Activated T-helper 17 cell treated with anti-CD3 and anti-CD28 coated beads, Interleukin-2, amount 50 U/mL, for 72 hours (primary cell): Measurements from ENCODE around the gene GRIK5. TPM values are rescaled to one million over a fixed set of nuclear protein-coding genes. Genes with fewer than 3 reads are reported as not detected.
"Not testable (repeated sequence)": the region's sequence is repeated elsewhere in the genome, so short reads cannot be mapped to it uniquely, and the experiment has no call there.

Source experiments
- ATAC-seq: fragments of 150-1000 bp; cut with Tn5 transposase; replicated peaks from 2 replicates; pipeline ENCODE4 v1.10.0; 2021; ENCODE audit warnings: mild to moderate bottlenecking, moderate library complexity
- H3K27ac Mint-ChIP-seq: one replicate; pipeline ENCODE4 v1.8.0; 2022; ENCODE audit warnings: mixed read lengths
- H3K27me3 Mint-ChIP-seq: one replicate; pipeline ENCODE4 v1.8.0; 2022; ENCODE audit warnings: mixed read lengths
- H3K36me3 Mint-ChIP-seq: one replicate; pipeline ENCODE4 v1.8.0; 2022; ENCODE audit warnings: low read depth, mild to moderate bottlenecking, mixed read lengths
- H3K4me1 Mint-ChIP-seq: one replicate; pipeline ENCODE4 v1.8.0; 2022; ENCODE audit warnings: mixed read lengths
- H3K4me3 Mint-ChIP-seq: one replicate; pipeline ENCODE4 v1.8.0; 2022; ENCODE audit warnings: mild to moderate bottlenecking, mixed read lengths
- H3K9me3 Mint-ChIP-seq: one replicate; pipeline ENCODE4 v1.8.0; 2022; ENCODE audit warnings: mixed read lengths
- total RNA-seq, 2 donors: library from RNA; stranded (reverse); gene quantifications; one replicate each; pipeline ENCODE4 v1.2.3, GENCODE V29; 2022

Gene GRIK5
- total RNA-seq, 2 donors from 2014 or later = 0.37 to 1.7 TPM

DNA sequence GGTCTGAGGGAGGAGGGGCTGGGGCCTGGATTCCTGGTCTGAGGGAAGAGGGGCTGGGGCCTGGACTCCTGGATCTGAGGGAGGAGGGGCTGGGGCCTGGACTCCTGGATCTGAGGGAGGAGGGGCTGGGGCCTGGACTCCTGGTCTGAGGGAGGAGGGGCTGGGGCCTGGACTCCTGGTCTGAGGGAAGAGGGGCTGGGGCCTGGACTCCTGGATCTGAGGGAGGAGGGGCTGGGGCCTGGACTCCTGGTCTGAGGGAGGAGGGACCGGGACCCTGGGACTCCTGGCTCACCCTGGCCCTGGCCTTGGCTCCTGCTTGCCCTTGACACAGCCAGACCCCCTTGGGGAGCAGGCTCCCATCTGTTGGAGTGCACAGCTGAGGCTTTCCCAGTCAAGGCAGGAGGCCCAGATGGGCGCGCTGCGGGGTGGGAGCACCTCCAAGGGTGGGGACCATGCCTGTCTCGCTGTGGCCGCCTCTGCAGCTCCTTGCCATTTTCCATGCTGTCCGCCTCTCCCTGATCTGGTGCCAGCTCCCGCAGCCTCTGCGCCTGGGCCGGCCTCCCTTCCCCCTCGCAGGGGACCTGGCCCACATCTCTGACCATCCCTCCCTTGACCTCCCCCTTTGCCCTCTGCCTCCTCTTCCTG is 78.0 kb downstream of the GRIK5 start:
- Mint-ChIP-seq H3K4me1 (peaks cover 23% of the 10 kb centered on the region), H3K27me3 (peaks cover 26% of the 10 kb centered on the region), H3K4me3 (peak overlapping the region; percentile 21)
- not testable (repeated sequence) for H3K36me3 Mint-ChIP-seq, H3K27ac Mint-ChIP-seq, ATAC-seq, H3K9me3 Mint-ChIP-seq

DNA sequence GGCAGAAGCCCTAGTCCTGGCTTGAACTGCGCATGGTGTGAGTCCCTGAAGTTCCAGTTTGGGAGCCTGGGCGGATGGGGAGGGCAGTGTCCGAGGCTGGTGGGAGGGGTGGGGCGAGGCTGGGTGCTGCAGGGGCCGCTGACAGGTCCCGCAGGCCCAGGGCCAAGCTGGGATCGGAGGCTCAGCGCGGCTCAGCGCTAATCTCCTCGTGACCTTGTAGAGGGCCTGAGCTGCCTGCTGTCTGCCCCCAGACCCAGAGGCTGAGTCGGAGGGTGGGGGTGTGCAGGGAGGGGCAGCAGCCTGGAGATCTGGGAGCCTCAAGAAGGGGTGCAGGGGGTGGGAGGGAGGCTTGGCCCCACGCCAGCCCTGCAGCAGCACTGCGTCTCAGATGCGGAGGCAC is 79.0 kb downstream of the GRIK5 start:
- Mint-ChIP-seq H3K4me1 (peaks cover 16% of the 10 kb centered on the region), H3K36me3 (no peaks in the 10 kb centered on the region), H3K9me3 (no peaks in the 10 kb centered on the region), H3K27ac (no peak overlapping the region), H3K27me3 (peaks cover 17% of the 10 kb centered on the region), H3K4me3 (no peak overlapping the region)
- no peak for ATAC-seq

DNA sequence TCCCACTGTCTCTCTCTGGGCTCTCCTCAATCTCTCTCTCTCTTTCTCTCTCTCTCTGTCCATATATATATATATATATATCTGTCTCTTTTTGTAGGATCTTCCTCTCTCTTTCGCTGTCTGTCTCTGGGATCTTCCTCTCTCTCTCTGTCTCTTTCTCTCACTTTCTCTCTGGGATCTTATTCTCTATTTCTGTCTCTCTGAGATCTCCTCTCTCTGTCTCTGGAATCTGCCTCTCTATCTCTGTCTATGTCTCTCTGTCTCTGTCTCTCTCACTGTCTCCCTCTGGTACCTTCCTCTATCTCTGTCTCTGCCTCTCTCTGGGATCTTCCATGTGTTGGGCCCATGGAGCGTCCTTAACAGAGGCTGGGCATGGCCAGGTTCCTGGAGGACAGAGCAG is 79.4 kb downstream of the GRIK5 start:
- ATAC-seq = no peak
- no peak overlapping the region for H3K27ac Mint-ChIP-seq
- peaks cover 16% of the 10 kb centered on the region for H3K4me1 Mint-ChIP-seq
- no peak overlapping the region for H3K4me3 Mint-ChIP-seq
- peaks cover 14% of the 10 kb centered on the region for H3K27me3 Mint-ChIP-seq
- H3K36me3 Mint-ChIP-seq = no peaks in the 10 kb centered on the region
- no peaks in the 10 kb centered on the region for H3K9me3 Mint-ChIP-seq

DNA sequence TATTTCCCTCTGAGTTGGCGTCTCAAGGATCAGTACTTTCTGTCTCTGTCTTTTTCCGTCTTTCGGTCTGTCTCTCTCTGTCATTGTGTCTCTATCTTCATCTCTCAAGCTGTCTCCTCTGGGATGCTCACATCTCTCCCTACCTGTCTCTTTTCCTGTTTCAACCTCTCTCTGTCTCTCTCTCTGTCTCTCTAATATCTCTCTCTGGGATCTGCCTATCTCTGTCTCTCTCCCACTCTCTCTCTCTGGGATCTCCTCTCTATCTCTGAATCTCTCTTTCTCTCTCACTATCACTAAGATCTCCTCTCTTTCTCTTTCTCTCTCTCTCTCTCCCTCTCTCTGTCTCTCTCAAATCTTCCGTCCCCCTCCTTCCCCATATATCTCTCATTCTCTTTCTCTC is 80.0 kb downstream of the GRIK5 start:
- H3K9me3 Mint-ChIP-seq = no peaks in the 10 kb centered on the region
- peaks cover 8% of the 10 kb centered on the region for H3K27me3 Mint-ChIP-seq
- H3K27ac Mint-ChIP-seq = no peak overlapping the region
- no peaks in the 10 kb centered on the region for H3K36me3 Mint-ChIP-seq
- H3K4me1 Mint-ChIP-seq = peaks cover 10% of the 10 kb centered on the region
- H3K4me3 Mint-ChIP-seq = no peak overlapping the region
- ATAC-seq = no peak

DNA sequence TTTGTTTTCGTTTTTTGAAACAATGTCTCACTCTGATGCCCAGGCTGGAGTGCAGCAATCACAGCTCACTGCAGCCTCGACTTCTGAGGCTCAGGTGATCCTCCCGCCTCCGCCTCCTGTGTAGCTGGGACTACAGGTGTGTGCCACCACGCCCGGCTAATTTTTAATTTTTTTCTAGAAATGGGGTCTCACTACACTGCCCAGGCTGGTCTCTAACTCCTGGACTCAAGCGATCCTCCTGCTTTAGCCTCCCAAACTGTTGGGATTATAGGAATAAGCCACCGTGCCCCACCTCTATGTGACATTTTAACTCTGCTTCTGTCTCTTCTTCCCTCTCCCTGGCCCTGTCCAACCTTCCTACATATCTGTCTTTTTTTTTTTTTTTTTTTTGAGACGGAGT is 81.1 kb downstream of the GRIK5 start:
- Mint-ChIP-seq H3K36me3 (no peaks in the 10 kb centered on the region), H3K4me3 (no peak overlapping the region), H3K27ac (no peak overlapping the region), H3K4me1 (peaks cover 10% of the 10 kb centered on the region), H3K9me3 (no peaks in the 10 kb centered on the region), H3K27me3 (peaks cover 5% of the 10 kb centered on the region)
- ATAC-seq = no peak

DNA sequence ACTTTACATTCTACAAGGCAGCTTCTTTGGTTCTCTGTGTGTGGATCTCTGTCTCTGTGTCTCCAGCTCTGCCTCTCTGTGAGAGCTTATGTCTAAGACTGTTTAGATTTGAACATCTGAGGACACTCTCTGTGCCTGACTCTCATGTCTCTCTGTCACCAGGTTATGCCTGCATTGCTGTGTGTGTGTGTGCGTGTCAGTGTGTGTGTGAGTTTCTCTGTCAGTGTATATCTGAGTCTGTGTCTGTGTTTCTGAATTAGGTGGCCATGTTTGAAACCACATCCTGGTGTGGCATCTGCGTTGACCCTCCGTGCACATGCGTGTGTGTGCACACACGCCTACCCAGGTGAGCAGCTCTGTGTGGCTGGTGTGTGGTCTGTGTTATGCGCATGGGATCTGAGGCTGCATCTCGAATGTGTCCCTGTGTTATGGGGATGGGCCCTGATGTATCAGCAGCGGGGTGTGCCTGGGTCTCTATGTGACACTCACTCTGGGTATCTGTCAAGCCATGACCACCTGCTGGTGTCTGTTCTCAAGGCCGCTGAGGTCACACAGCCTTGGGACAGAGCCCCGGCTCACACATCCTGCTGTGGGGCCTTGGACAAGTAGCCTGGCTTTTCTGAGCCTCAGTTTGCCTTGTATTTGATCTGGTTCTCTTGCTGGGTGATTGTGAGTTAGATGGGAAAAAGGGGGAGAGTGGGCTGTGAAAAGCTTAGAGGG is 82.7 kb downstream of the GRIK5 start:
- no peak for ATAC-seq
- H3K9me3 Mint-ChIP-seq = no peaks in the 10 kb centered on the region

DNA sequence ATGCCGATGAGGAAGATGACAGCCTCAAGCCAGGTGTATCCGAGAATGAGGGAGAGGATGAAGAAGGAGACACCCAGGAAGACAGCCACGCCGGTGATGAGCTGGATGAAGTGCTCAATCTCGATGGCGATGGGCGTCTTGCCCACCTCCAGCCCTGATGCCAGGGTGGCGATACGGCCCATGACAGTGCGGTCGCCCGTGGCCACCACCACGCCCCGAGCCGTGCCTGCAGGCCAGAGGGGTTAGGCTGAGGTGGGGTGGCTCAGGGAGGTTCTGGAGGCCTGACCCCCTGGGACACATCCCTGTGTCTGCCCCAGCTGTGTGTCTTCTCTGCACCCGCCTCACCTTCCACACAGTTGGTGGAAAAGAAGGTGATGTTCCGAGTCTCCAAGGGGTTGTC is 85.0 kb downstream of the GRIK5 start:
- Mint-ChIP-seq H3K27me3 (no peaks in the 10 kb centered on the region), H3K4me3 (no peak overlapping the region), H3K36me3 (no peaks in the 10 kb centered on the region), H3K9me3 (no peaks in the 10 kb centered on the region), H3K27ac (no peak overlapping the region), H3K4me1 (no peaks in the 10 kb centered on the region)
- no peak for ATAC-seq

More for the DNA sequence above, 82.7 kb downstream of the GRIK5 start:
- H3K36me3 Mint-ChIP-seq = no peaks in the 10 kb centered on the region
- peaks cover under 1% of the 10 kb centered on the region for H3K27me3 Mint-ChIP-seq
- H3K27ac Mint-ChIP-seq = peak overlapping the region; percentile 17
- peaks cover under 1% of the 10 kb centered on the region for H3K4me1 Mint-ChIP-seq
- no peak overlapping the region for H3K4me3 Mint-ChIP-seq

DNA sequence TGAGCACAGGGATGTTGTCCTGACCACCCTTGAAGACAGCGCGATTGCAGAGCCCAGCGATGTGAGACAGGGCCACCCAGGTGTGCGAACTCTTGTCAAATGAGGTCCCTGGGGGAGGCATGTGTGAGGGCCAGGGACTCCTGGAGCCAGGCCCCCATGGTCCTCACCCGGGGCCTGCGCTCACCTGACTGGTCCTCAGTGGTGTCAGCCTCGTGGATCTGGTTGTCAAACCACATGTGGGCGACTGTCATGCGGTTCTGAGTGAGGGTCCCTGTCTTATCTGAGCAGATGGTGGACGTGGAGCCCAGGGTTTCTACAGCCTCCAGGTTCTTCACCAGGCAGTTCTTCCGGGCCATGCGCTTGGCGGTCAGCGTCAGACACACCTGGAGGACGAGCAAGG is 88.3 kb downstream of the GRIK5 start:
- no peaks in the 10 kb centered on the region for H3K27me3 Mint-ChIP-seq
- no peak overlapping the region for H3K4me3 Mint-ChIP-seq
- no peak overlapping the region for H3K27ac Mint-ChIP-seq
- no peaks in the 10 kb centered on the region for H3K4me1 Mint-ChIP-seq
- no peaks in the 10 kb centered on the region for H3K36me3 Mint-ChIP-seq
- no peaks in the 10 kb centered on the region for H3K9me3 Mint-ChIP-seq
- no peak for ATAC-seq

DNA sequence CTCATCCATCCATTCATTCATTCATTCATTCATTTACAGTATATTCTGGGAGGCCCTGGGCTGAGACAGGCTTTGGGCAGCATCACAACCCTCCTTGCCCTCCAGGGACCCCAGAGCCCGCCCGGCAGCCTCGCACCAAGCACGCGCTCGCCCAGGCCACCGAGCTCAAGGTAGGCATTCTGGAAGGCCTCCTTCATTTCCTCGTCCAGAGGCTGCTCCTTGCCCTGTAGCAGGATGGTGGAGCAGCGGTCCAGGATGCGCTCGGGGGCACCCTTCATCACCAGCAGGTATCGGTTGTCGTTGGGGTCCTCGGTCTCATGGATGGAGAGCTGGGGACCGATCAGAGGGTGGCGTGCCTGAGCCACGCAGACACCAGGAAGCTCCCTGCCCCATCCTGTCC is 91.5 kb downstream of the GRIK5 start:
- Mint-ChIP-seq H3K27ac (no peak overlapping the region), H3K4me1 (no peaks in the 10 kb centered on the region), H3K9me3 (no peaks in the 10 kb centered on the region), H3K36me3 (no peaks in the 10 kb centered on the region), H3K4me3 (no peak overlapping the region), H3K27me3 (no peaks in the 10 kb centered on the region)
- no peak for ATAC-seq

DNA sequence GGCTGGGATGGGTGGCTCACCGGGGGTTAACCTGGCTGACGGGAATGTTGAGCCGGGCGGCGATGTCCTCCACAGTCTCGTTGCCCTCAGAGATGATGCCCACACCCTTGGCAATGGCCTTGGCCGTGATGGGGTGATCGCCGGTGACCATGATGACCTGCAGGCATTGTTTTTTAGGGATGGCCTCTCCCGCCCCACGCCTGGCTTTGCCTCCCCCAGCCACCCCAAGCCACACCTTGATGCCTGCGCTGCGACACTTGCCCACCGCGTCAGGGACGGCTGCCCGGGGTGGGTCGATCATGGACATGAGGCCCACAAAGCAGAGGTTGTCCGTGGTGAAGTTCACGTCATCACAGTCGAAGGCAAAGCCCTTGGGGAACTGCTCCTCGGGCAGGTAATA is 92.1 kb downstream of the GRIK5 start:
- H3K4me3 Mint-ChIP-seq = no peak overlapping the region
- no peaks in the 10 kb centered on the region for H3K27me3 Mint-ChIP-seq
- H3K9me3 Mint-ChIP-seq = no peaks in the 10 kb centered on the region
- ATAC-seq = no peak
- H3K4me1 Mint-ChIP-seq = no peaks in the 10 kb centered on the region
- no peak overlapping the region for H3K27ac Mint-ChIP-seq
- H3K36me3 Mint-ChIP-seq = no peaks in the 10 kb centered on the region

DNA sequence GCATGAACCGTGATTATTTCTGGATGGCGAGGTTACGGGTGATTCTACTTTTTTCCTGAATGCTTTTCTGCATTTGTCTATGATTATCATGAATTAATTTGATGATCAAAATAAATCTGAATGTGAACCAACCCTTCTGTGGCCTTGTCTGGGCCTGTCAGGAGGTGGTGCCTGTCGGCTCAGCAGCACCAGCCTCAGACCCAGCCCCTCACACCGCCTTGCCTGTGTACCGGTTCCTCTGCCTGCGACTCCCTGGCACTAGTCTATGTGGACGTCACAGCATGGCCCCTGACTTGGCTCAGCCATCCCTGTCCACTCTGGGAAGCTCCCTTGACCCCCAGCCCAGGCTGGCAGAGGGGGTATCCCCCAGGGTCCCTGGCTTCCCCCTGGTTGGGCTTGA is 95.4 kb downstream of the GRIK5 start:
- Mint-ChIP-seq H3K36me3 (no peaks in the 10 kb centered on the region), H3K9me3 (no peaks in the 10 kb centered on the region), H3K4me3 (no peak overlapping the region), H3K4me1 (no peaks in the 10 kb centered on the region), H3K27me3 (no peaks in the 10 kb centered on the region), H3K27ac (no peak overlapping the region)
- no peak for ATAC-seq

DNA sequence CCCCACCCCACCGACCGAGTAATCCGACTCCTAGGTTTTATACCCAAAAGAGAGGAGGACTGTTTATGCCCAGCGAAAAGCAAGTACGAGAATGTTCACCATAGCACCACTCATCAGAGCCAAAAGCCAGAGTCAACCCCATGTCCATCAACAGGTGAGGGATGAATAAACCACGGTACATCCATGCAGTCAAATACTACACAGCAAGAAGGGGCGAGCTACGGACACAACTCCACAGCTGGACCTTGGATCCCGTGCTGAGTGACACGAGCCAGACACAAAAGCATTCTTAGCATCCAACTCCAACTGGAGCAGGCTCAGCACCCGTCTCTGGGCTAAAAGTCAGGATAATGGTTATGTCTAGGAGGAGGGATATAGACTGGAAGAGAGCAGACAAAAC is 98.6 kb downstream of the GRIK5 start:
- H3K36me3 Mint-ChIP-seq = no peaks in the 10 kb centered on the region
- no peaks in the 10 kb centered on the region for H3K9me3 Mint-ChIP-seq
- ATAC-seq = no peak
- H3K27ac Mint-ChIP-seq = no peak overlapping the region
- H3K4me1 Mint-ChIP-seq = no peaks in the 10 kb centered on the region
- no peaks in the 10 kb centered on the region for H3K27me3 Mint-ChIP-seq
- H3K4me3 Mint-ChIP-seq = no peak overlapping the region

DNA sequence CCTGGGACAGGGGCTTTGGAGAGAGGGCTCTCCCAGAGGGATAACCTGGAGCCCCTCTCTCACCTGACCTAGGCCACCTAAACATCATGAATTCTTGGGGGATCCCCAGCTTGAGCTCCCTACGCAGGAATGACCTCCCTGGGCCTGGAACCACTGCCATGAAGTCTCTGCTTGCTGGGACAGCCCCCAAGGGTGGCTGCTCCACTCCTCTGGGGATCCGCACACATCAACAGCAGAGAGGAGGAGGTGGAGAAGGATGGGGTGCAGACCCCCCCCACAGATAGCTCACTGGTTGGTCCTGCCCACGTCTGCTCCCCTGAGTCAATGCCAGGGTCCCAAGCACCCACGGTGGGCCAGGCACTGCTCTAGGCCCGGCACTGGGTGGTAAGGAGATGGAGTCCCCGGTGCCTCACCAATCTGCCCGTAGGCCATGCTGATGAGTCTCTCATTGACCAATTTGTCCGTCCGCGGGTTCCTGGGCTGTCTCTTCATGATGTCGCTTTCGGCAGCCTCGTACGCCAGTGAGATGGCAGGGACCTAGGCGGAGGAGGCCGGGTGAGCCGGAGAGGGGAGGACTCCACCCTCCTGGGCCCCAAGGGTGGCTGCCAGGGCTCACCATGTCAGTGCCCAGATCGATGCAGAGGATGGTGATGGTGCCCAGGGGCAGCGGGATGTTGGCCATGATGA is 100.1 kb downstream of the GRIK5 start:
- no peak overlapping the region for H3K27ac Mint-ChIP-seq
- no peaks in the 10 kb centered on the region for H3K36me3 Mint-ChIP-seq
- H3K4me1 Mint-ChIP-seq = no peaks in the 10 kb centered on the region
- H3K9me3 Mint-ChIP-seq = no peaks in the 10 kb centered on the region
- no peak for ATAC-seq
- no peaks in the 10 kb centered on the region for H3K27me3 Mint-ChIP-seq
- no peak overlapping the region for H3K4me3 Mint-ChIP-seq

DNA sequence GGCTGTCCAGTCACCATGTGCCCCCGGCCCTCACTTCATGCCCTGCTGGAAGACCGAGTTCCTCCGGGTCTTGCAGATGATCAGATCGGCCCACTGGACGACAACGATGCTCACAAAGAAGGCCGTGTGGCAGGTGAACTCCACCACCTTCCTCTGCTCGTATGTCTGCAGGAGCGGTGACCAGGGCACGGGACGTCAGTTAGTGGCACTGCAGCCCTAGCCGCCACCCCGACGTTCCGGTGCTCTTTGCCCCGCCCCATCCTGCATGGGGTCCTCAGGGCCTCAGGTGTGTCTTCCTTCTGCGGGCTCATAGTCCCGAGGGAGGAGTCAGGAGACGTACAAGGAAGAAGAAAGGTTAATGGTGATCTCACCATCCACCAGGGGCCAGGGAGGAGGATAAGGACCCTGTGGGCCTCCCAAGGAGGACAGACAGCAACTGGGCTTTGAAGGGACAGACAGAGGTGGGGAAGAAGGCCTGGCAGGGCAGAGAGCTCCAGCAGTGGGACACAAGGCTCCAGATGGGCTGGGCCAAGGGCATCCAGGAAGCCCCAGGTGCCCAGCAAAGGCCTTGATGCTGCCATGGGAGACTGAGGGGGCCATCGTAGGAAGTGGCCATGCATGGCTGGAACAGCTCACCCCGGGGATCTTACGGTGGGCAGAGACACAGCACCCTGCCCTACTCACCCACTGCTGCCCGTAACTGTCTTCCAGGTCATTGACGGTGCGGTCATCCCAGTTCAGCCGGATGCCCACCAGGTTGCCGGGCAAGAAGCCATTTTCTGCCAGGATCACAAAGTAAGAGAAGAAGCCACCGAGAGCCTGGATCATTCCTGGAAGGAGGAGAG is 101.0 kb downstream of the GRIK5 start:
- Mint-ChIP-seq H3K27ac (no peak overlapping the region), H3K36me3 (no peaks in the 10 kb centered on the region), H3K4me1 (no peaks in the 10 kb centered on the region), H3K9me3 (no peaks in the 10 kb centered on the region), H3K4me3 (no peak overlapping the region), H3K27me3 (no peaks in the 10 kb centered on the region)
- ATAC-seq = no peak
